Testis (tissue), 2 donors: Measurements from ENCODE around the gene AMOTL2.

ENCODE experiments used
- CTCF ChIP-seq, 3 experiments: fragments of 450-650 bp in 2 of 3; fragments of 200-600 bp in 1 of 3; sonication (generic) in 1 of 3; IDR thresholded peaks; one replicate each; pipeline ENCODE4 v1.5.1; 2016 to 2019; ENCODE audit warnings: antibody characterized with exemption in 3 of 3, mild to moderate bottlenecking in 2 of 3, moderate library complexity in 1 of 3
- POLR2A ChIP-seq: fragments of 450-650 bp; IDR thresholded peaks from one replicate; pipeline ENCODE4 v1.6.1; 2017; ENCODE audit warnings: antibody characterized with exemption, mild to moderate bottlenecking, moderate library complexity

DNA sequence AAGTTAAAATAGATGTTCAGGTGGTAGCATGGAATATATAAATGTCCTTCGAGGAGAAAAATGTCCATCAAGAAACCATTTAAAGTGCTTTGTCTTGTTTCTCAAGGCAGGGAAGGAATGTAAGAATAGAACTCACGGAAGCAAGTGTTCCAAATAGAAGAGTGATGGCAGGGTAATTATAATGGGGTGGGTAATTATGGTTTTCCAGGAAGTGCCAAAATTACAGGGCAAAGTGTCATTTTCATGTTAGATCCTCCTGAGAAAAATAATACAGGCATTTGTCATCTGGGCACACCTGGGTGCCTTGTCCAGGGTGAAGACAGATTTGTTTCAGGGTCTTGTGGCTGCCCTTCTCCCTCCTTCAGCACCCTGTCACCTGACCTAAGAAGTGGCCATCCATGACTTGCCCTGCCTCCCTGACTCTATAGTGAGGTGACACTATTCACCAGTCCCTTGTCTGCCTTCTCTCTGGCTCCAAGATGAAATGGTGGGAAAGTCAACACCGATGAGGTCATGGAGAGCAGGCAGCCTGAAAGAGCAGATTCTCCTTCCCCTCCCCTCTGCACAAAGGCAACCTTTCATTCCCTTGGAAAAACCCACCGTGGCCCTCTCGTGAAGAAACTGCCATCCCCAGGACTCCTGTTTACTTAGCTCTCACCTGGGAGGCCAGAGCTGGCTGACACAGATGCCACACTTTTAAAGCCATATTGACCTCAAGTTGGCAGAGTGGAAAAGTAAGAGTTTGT is 45.1 kb upstream of the AMOTL2 start:
- TF ChIP-seq CTCF (IDR thresholded peaks at IDR 0.05): no peak
- TF ChIP-seq POLR2A: no peak
